ENCODE data around the gene OGFR.
A peak's percentile ranks its signal among the peaks of the same experiment; 100 is the strongest.

OGFR gene

GRCh38 chr20:62770111-62770910, 34.3 kb upstream of the OGFR start:
- no peak for DNase-seq (ENCODE audit: low read depth, low spot score)

DNA sequence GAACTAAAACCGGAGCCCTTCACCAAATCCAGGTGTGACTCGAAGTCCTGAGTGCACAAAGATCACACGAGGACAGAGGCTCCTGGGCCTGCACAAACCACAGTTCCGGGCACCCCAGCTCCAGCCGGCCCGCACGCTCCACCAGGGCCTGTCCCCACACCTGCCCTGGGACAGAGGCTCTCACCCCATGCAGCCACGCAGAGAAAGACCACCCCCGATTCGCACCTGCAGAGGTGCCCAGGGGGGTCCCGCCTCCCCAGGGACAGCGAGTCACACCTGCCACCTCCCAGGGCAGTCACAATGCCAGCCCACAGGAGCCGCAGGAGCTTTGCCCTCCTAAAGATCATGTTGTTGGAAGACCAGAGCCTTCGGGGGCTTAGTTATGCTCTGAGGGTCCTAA, 33.7 kb upstream of the OGFR start:
- no peak for DNase-seq (ENCODE audit: low read depth, low spot score)

GRCh38 chr20:62771396-62772102, 33.1 kb upstream of the OGFR start:
- no peak for DNase-seq (ENCODE audit: low read depth, low spot score)

DNA sequence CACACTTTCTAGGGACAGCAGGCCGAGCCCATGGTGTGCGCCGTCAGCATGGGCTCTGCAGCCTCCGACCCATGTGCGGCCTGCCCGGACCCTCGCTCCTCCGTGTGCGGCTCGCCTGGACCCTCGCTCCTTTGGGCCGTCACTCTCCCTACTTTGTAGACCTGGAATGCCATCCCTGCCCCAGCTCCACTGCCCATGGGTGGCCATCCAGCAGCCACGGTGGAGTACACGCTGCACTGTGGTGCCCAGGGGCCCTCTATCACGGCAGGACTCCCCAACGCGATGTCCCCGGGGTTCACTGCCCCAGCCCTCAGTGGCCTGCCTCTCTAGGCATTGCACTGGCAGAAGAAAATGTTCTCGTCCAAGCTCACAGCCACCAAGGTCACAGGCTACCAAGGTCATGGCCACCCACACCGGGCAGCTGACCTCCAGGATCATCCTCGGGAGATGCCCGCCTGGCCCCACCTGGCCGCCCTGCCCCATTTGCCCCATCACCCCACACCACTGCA, 32.5 kb upstream of the OGFR start:
- no peak for DNase-seq (ENCODE audit: low read depth, low spot score)

DNA sequence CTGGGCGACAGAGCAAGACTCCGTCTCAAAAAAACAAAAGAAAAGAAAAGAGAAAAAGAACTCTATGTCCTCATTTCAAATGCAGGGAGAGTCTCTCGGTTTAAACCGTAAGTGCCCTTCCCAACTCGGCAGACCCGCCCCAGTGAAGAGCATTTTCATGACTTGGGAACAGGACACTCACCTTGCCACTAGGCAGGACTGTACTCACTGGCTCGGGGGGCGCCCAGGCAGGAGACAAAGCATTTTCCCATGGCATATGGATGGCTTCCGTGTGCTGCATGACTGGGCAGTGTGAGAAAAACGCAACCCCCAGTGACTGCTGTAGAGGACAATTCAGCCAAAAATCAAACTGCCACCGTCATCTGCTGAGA, 32.0 kb upstream of the OGFR start:
- no peak for DNase-seq (ENCODE audit: low read depth, low spot score)

GRCh38 chr20:62772990-62773844, 31.4 kb upstream of the OGFR start:
- no peak for DNase-seq (ENCODE audit: low read depth, low spot score)

DNA sequence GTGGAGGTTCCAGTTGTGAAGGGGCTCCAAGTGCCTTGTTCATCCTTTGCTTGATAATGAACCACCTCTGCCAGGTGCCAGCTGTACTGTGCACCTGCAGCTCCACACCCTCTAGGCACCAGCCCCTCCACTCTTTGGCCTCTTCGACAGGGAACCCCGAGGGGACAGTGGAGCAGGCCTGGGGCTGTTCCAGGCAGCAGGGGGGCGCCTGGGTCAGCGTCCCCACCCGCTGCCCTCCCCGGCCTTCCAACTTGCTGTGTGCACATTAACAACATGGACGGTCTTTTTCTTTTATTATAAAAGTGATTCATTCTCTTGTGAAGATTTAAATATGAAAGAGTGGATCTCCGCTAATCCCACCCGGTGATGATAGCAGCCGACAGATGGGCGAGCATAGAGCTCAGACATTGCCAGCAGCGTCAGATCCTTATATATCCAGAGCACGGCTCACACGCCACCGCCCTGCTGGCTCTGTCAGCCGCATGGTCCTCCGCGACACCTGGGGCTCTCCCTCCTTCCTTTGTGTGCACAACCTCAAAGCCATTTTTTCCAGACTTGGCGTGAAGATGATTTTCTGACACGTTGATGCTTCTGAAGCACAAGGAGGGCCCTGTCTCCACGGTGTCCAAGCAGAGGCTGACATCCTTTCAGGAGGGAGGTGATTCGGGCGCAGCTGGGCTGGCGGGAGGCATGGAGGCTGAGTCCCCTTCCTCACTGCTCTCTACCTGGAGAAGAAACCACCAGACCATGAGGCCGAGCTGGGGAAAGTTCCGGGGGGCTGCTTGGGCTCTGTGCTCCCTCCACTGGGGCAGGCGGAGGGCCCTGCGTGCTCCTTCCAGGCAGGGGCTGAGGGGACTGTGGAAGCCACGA, 30.6 kb upstream of the OGFR start:
- DNase-seq (ENCODE audit: low read depth, low spot score): no peak

DNA sequence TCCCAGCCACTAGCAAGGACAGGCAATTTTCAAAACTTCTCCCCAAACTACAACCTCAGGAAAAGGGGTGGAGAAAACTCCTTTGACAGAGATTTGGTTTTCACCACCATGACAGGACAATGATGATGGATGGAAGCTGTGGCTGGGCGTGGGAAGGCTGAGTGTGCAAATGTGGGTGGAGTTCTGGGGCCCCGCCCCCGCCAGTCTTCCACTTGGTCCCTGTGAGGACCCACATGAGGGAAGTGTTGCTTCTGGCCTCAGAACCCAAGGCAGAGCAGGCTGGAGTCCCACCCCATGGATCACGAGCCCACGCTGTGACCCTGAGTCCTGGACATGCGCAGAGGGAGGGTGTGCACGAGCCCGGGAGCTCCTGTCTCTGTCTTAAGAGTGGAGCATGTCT, 29.9 kb upstream of the OGFR start:
- no peak for DNase-seq (ENCODE audit: low read depth, low spot score)

GRCh38 chr20:62775206-62775605, 29.4 kb upstream of the OGFR start:
- no peak for DNase-seq (ENCODE audit: low read depth, low spot score)

- DNase-seq (ENCODE audit: low read depth, low spot score): no peak
Measured at GRCh38 chr20:62776035-62776691, 28.5 kb upstream of the OGFR start.

- no peak for DNase-seq (ENCODE audit: low read depth, low spot score)
Measured at GRCh38 chr20:62776692-62777527, 27.7 kb upstream of the OGFR start.

DNA sequence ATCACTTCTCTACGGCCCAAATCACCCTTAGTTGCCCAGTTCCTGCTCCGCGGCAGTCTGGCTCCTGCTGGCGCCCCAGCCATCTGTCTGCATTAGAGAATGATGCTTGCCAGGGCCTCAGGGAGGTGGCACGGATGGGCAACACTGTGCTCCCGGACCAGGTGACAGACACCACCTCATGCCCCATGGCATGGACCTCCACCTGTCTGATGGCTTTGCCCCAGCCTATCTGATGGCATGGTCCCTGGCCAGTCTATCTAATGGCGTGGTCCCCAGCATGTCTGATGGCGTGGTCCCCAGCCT, 27.2 kb upstream of the OGFR start:
- DNase-seq (ENCODE audit: low read depth, low spot score): no peak

DNA sequence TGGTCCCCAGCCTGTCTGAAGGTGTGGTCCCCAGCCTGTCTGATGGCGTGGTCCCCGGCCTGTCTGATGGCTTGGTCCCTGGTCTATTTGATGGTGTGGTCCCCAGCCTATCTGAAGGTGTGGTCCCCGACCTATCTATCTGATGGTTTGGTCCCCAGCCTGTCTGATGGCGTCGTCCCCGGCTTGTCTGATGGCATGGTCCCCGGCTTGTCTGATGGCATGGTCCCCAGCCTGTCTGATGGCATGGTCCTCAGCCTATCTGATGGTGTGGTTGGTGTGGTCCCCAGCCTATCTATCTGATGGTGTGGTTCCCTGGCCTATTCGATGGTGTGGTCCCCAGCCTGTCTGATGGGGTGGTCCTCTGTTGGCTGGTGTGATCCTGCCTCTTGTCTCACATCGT, 26.6 kb upstream of the OGFR start:
- DNase-seq (ENCODE audit: low read depth, low spot score): no peak

- DNase-seq (ENCODE audit: low read depth, low spot score): peak; percentile 42
Measured at GRCh38 chr20:62778601-62779416, 25.8 kb upstream of the OGFR start.

GRCh38 chr20:62779417-62779685, 25.3 kb upstream of the OGFR start:
- DNase-seq (ENCODE audit: low read depth, low spot score): no peak

DNA sequence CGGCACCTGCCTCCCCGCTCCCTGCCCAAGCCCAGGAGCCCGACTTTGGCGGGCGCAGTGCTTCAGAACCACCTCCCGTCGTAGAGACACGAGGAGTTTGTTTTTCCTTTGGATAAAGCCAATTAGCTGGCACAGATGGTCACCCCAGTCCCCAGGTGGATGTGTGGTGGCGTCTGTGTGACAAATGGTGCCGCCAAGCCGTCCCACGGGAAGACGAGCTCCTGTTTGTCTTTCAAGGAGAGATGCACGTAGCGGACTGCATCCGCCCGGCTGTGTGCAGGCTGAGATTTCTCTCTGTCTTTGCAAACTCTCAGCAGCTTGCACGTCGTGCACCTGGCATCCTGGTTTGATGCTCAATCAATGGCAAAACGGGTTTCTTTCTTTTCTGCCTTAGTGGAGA, 24.4 kb upstream of the OGFR start:
- DNase-seq (ENCODE audit: low read depth, low spot score): no peak

DNA sequence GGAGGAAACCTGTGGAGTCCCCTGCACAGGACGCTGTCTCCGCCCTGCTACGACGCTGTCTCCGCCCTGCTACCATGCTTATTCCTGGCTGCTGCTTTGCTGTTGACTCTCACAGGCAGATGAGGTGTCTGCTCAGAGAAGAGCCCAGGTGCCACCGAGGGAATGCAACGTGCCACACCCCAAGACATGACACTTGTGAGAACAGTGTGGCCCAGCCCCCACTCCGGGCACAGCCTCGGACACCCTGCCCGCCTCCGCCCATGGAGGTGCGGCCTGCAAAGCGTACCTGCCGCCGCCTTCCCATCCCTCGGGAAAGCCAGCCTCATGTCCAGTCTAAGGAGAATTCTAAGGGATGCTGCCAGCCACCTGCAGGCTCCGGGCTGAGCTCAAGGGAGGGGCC, 23.9 kb upstream of the OGFR start:
- no peak for DNase-seq (ENCODE audit: low read depth, low spot score)

DNA sequence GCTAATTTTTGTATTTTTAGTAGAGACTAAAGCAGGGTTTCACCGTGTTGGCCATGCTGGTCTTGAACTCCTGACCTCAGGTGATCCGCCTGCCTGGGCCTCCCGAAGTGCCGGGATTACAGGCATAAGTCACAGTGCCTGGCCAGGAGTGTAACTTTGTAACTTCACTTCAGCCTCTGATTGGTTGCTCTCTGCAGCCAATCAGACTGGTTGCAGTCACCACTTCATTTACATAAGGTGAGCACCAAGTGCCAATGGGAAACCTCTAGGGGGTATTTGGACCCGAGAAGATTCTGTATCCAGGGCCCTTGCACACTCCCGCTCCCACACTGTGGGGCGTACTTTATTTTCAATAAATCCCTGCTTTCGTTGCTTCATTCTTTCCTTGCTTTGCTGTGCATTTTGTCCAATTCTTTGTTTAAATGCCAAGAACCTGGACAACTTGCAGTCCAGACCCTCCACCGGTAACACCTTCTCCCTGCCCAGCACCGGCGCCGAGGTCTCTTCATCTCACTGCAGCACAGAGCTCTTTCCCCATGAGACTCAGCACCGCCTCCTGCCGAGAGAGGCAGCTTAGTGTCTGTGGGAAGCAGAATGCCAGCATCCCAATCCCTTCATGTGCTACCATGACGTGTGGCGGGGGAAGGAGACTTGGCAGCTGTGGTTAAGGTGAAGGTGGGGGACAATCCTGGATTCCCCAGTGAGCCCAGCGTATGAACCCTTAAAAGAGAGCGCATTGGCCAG, 22.3 kb upstream of the OGFR start:
- peak; percentile 48 for DNase-seq (ENCODE audit: low read depth, low spot score)

DNA sequence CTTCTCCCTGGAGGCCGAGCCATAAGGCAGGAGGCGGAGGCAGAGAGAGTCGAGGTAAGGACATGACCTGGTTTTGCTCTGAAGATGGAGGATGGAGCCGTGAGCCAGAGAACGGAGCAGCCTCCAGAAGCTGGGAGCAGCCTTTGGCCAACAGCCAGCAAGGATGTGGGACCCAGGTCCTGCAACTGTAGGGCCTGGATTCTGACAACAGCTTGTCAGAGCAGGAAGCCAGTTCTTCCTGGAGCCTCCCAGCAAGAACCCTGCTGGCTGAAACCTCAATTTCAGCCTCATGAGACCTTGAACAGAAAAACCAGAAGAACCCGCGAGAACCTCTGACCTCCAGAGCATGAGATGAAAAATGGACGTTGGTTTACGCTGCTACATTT, 21.7 kb upstream of the OGFR start:
- no peak for DNase-seq (ENCODE audit: low read depth, low spot score)

Data from ELF-1 (cell line).